GM12878 (cell line): ENCODE measurements around the gene SYT1.

Source experiments
- BRCA1 ChIP-seq: IDR thresholded peaks from 2 replicates; pipeline ENCODE4 v1.6.1; 2011; ENCODE audit warnings: low read depth, low read length, improper control_type of control experiment
- CEBPB ChIP-seq, 2 experiments: fragments of 150-350 bp in 1 of 2; IDR thresholded peaks; 2 replicates each; pipeline ENCODE4 v1.6.1; 2012 to 2014; ENCODE audit warnings: low read depth in 2 of 2, low read length in 2 of 2, borderline replicate concordance in 1 of 2, inconsistent platforms in 1 of 2
- FOXM1 ChIP-seq: IDR thresholded peaks from 2 replicates; pipeline ENCODE4 v1.6.1; 2012; ENCODE audit warnings: low read depth, mild to moderate bottlenecking, inconsistent platforms, low read length, moderate library complexity
- JUNB ChIP-seq: IDR thresholded peaks from 2 replicates; pipeline ENCODE4 v1.6.1; 2016; ENCODE audit warnings: antibody characterized with exemption, mild to moderate bottlenecking
- KDM1A ChIP-seq: fragments of 200-600 bp; sonication (generic); IDR thresholded peaks from 2 replicates; pipeline ENCODE4 v1.6.1; 2016; ENCODE audit warnings: borderline replicate concordance
- RCOR1 ChIP-seq: conservative IDR thresholded peaks from 2 replicates; pipeline ENCODE4 v1.6.1; 2012; ENCODE audit warnings: low read depth, low read length, improper control_type of control experiment
- SIN3A ChIP-seq: IDR thresholded peaks from 2 replicates; pipeline ENCODE4 v1.6.1; 2012; ENCODE audit warnings: low read depth, low read length, improper control_type of control experiment
- SREBF1 ChIP-seq: IDR thresholded peaks from 2 replicates; pipeline ENCODE4 v1.6.1; 2012; ENCODE audit warnings: mild to moderate bottlenecking, low read length
- STAT1 ChIP-seq: fragments of 450-650 bp; conservative IDR thresholded peaks from 2 replicates; pipeline ENCODE4 v1.6.1; 2014; ENCODE audit warnings: antibody characterized with exemption, mild to moderate bottlenecking
- YBX1 ChIP-seq: fragments of 450-650 bp; IDR thresholded peaks from 2 replicates; pipeline ENCODE4 v1.6.1; 2016; ENCODE audit warnings: antibody characterized with exemption
- TF ChIP-seq, protein P1 (sequence below): fragments of 450-650 bp; IDR thresholded peaks from 2 replicates; pipeline ENCODE4 v1.6.1; 2018; ENCODE audit warnings: borderline replicate concordance, mild to moderate bottlenecking; ENCODE audit not compliant: partially characterized antibody
- TF ChIP-seq, protein P2 (sequence below), 3 experiments: IDR thresholded peaks in 2 of 3; conservative IDR thresholded peaks in 1 of 3; 2 replicates each; pipeline ENCODE4 v1.5.1; 2011; ENCODE audit warnings: low read depth in 3 of 3, low read length in 3 of 3, mild to moderate bottlenecking in 3 of 3, control low read depth in 2 of 3, moderate library complexity in 2 of 3, inconsistent platforms in 1 of 3, mixed read lengths in 1 of 3; ENCODE audit not compliant: control insufficient read depth in 2 of 3, insufficient read depth in 1 of 3; ENCODE audit errors: extremely low read depth in 1 of 3
- TF ChIP-seq, protein P3 (sequence below): fragments of 450-650 bp; IDR thresholded peaks from 2 replicates; pipeline ENCODE4 v1.6.1; 2014; ENCODE audit warnings: mild to moderate bottlenecking
- TF ChIP-seq, protein P4 (sequence below): fragments of 450-650 bp; IDR thresholded peaks from 2 replicates; pipeline ENCODE4 v1.6.1; 2016; ENCODE audit warnings: mild to moderate bottlenecking, moderate library complexity, borderline replicate concordance

DNA sequence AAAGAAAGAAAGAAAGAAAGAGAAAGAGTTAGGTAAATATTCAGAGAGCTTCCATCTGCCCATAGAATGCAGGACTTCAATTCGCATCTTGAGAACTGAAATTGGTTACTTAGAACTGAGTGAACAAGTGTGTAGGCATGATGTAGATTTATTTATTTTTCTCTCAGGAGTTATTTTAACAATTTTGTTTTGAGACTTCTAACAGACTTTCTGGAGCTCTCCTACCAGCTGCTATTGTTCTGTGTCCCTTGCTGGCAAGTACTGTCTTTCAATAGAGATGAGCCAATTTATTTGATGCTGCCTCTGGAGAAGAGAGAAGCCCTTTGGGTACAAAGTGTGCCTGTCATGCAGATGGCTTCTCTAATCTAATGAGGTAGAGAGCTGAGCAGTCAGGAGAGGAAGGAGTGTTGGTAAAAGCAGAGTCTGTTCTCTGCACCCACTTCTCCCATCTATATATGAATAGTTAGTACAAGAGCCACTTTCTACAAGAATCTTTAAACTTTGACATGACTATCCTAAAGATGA lies 67.0 kb downstream of the SYT1 start:
- TF ChIP-seq, protein P1, sequence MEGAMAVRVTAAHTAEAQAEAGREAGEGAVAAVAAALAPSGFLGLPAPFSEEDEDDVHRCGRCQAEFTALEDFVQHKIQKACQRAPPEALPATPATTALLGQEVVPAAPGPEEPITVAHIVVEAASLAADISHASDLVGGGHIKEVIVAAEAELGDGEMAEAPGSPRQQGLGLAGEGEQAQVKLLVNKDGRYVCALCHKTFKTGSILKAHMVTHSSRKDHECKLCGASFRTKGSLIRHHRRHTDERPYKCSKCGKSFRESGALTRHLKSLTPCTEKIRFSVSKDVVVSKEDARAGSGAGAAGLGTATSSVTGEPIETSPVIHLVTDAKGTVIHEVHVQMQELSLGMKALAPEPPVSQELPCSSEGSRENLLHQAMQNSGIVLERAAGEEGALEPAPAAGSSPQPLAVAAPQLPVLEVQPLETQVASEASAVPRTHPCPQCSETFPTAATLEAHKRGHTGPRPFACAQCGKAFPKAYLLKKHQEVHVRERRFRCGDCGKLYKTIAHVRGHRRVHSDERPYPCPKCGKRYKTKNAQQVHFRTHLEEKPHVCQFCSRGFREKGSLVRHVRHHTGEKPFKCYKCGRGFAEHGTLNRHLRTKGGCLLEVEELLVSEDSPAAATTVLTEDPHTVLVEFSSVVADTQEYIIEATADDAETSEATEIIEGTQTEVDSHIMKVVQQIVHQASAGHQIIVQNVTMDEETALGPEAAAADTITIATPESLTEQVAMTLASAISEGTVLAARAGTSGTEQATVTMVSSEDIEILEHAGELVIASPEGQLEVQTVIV = no peak
- TF ChIP-seq, protein P2, sequence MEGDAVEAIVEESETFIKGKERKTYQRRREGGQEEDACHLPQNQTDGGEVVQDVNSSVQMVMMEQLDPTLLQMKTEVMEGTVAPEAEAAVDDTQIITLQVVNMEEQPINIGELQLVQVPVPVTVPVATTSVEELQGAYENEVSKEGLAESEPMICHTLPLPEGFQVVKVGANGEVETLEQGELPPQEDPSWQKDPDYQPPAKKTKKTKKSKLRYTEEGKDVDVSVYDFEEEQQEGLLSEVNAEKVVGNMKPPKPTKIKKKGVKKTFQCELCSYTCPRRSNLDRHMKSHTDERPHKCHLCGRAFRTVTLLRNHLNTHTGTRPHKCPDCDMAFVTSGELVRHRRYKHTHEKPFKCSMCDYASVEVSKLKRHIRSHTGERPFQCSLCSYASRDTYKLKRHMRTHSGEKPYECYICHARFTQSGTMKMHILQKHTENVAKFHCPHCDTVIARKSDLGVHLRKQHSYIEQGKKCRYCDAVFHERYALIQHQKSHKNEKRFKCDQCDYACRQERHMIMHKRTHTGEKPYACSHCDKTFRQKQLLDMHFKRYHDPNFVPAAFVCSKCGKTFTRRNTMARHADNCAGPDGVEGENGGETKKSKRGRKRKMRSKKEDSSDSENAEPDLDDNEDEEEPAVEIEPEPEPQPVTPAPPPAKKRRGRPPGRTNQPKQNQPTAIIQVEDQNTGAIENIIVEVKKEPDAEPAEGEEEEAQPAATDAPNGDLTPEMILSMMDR (IDR thresholded peaks at IDR 0.05 in 2 of 3, conservative IDR thresholded peaks at IDR 0.05 in 1 of 3; ENCODE audit: control insufficient read depth in 2 of 3, extremely low read depth in 1 of 3, insufficient read depth in 1 of 3, low read depth in 3 of 3, low read length in 3 of 3) = no peak
- no peak for TF ChIP-seq SREBF1
- TF ChIP-seq KDM1A = no peak
- TF ChIP-seq FOXM1 = no peak
- TF ChIP-seq CEBPB (IDR thresholded peaks at IDR 0.05; ENCODE audit: borderline replicate concordance in 1 of 2, low read depth in 2 of 2, low read length in 2 of 2) = no peak
- TF ChIP-seq, protein P3, sequence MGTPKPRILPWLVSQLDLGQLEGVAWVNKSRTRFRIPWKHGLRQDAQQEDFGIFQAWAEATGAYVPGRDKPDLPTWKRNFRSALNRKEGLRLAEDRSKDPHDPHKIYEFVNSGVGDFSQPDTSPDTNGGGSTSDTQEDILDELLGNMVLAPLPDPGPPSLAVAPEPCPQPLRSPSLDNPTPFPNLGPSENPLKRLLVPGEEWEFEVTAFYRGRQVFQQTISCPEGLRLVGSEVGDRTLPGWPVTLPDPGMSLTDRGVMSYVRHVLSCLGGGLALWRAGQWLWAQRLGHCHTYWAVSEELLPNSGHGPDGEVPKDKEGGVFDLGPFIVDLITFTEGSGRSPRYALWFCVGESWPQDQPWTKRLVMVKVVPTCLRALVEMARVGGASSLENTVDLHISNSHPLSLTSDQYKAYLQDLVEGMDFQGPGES = no peak
- no peak for TF ChIP-seq BRCA1
- TF ChIP-seq JUNB = no peak
- TF ChIP-seq SIN3A = no peak
- TF ChIP-seq YBX1 = no peak
- no peak for TF ChIP-seq STAT1
- TF ChIP-seq, protein P4, sequence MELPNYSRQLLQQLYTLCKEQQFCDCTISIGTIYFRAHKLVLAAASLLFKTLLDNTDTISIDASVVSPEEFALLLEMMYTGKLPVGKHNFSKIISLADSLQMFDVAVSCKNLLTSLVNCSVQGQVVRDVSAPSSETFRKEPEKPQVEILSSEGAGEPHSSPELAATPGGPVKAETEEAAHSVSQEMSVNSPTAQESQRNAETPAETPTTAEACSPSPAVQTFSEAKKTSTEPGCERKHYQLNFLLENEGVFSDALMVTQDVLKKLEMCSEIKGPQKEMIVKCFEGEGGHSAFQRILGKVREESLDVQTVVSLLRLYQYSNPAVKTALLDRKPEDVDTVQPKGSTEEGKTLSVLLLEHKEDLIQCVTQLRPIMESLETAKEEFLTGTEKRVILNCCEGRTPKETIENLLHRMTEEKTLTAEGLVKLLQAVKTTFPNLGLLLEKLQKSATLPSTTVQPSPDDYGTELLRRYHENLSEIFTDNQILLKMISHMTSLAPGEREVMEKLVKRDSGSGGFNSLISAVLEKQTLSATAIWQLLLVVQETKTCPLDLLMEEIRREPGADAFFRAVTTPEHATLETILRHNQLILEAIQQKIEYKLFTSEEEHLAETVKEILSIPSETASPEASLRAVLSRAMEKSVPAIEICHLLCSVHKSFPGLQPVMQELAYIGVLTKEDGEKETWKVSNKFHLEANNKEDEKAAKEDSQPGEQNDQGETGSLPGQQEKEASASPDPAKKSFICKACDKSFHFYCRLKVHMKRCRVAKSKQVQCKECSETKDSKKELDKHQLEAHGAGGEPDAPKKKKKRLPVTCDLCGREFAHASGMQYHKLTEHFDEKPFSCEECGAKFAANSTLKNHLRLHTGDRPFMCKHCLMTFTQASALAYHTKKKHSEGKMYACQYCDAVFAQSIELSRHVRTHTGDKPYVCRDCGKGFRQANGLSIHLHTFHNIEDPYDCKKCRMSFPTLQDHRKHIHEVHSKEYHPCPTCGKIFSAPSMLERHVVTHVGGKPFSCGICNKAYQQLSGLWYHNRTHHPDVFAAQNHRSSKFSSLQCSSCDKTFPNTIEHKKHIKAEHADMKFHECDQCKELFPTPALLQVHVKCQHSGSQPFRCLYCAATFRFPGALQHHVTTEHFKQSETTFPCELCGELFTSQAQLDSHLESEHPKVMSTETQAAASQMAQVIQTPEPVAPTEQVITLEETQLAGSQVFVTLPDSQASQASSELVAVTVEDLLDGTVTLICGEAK = no peak
- no peak for TF ChIP-seq RCOR1
